ENCODE data around the gene BCKDHB.

- TF ChIP-seq, protein P1, sequence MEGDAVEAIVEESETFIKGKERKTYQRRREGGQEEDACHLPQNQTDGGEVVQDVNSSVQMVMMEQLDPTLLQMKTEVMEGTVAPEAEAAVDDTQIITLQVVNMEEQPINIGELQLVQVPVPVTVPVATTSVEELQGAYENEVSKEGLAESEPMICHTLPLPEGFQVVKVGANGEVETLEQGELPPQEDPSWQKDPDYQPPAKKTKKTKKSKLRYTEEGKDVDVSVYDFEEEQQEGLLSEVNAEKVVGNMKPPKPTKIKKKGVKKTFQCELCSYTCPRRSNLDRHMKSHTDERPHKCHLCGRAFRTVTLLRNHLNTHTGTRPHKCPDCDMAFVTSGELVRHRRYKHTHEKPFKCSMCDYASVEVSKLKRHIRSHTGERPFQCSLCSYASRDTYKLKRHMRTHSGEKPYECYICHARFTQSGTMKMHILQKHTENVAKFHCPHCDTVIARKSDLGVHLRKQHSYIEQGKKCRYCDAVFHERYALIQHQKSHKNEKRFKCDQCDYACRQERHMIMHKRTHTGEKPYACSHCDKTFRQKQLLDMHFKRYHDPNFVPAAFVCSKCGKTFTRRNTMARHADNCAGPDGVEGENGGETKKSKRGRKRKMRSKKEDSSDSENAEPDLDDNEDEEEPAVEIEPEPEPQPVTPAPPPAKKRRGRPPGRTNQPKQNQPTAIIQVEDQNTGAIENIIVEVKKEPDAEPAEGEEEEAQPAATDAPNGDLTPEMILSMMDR (IDR thresholded peaks at IDR 0.05; ENCODE audit: low read length), result no peak
- no peak for TF ChIP-seq EZH2 (optimal IDR thresholded peaks at IDR 0.05; ENCODE audit: low read depth, low read length)
Observed at GRCh38 chr6:80287607-80288006, 181.1 kb downstream of the BCKDHB start.
